Esophagus squamous epithelium (tissue), 5 donors: ENCODE measurements around the gene TATDN2. TPM values are rescaled to one million over a fixed set of nuclear protein-coding genes. Genes with fewer than 3 reads are reported as not detected.

Experiments used
- DNase-seq: peaks from one replicate; lab custom pipeline; 2025; lab: John Stamatoyannopoulos, UW
- H3K27ac ChIP-seq, 4 donors: fragments of 200-600 bp; sonication (generic); one replicate each; pipeline ENCODE4 v1.5.1; 2016 to 2019; ENCODE audit warnings: mild to moderate bottlenecking in 1 of 4
- H3K27me3 ChIP-seq, 4 donors: fragments of 200-600 bp; sonication (generic); 1 replicate in 3 of 4; 2 replicates in 1 of 4; pipeline versions ENCODE4 v1.5.1 to v1.6.0; 2017 to 2021; ENCODE audit warnings: antibody characterized with exemption in 1 of 4
- H3K36me3 ChIP-seq, 3 donors: fragments of 200-600 bp; sonication (generic); one replicate each; pipeline ENCODE4 v1.5.1; 2016 to 2019
- H3K4me1 ChIP-seq, 3 donors: fragments of 200-600 bp; sonication (generic); one replicate each; pipeline ENCODE4 v1.5.1; 2017 to 2019
- H3K4me3 ChIP-seq, 4 donors: fragments of 200-600 bp; sonication (generic); 1 replicate in 3 of 4; 2 replicates in 1 of 4; pipeline ENCODE4 v1.5.1; 2016 to 2019; ENCODE audit warnings: mild to moderate bottlenecking in 2 of 4, moderate library complexity in 1 of 4
- H3K9me3 ChIP-seq, 3 donors: fragments of 200-600 bp; sonication (generic); one replicate each; pipeline ENCODE4 v1.5.1; 2016 to 2019
- CTCF ChIP-seq, 6 experiments: fragments of 450-650 bp in 4 of 6; fragments of 200-600 bp in 2 of 6; sonication (generic) in 2 of 6; IDR thresholded peaks; one replicate each; pipeline ENCODE4 v1.5.1; 2016 to 2019; ENCODE audit warnings: antibody characterized with exemption in 6 of 6, mild to moderate bottlenecking in 4 of 6, moderate library complexity in 4 of 6
- POLR2A ChIP-seq, 4 donors: fragments of 450-650 bp; IDR thresholded peaks; one replicate each; pipeline ENCODE4 v1.6.1; 2017; ENCODE audit warnings: antibody characterized with exemption in 4 of 4, mild to moderate bottlenecking in 4 of 4, moderate library complexity in 3 of 4
- WGBS, 2 donors: methylation state at CpG; one replicate each; pipeline ENCODE4 v1.1.5; 2018; 5-methylcytosine and 5-hydroxymethylcytosine counted together
- intact Hi-C: fragments of 100-400 bp; cut with DNase I; formaldehyde crosslinking; loops from one replicate; pipeline ENCODE4 v1.15.0; 2022
- total RNA-seq, 4 donors: library from RNA; depleted of rRNA; stranded (reverse); fragments of >200 nt; gene quantifications; one replicate each; pipeline ENCODE4 v1.1.0, GENCODE V29; 2016
- donor health status: DM: yes; HTN: yes; CAD: no.

The TATDN2 gene
- total RNA-seq, 4 donors from 2014 or later: 12.6 to 20.6 (median 17.1) TPM

GRCh38 chr3:10322352-10322710 is 74.1 kb downstream of the TATDN2 start:
- Histone ChIP-seq H3K9me3 (no peaks in the 10 kb centered on the region), H3K4me1 (peaks cover 7 to 36% (median 14%) of the 10 kb centered on the region in 3 donors), H3K27me3 (peaks cover 0 to 14% (median 0%) of the 10 kb centered on the region in 4 donors), H3K4me3 (no peak overlapping the region), H3K27ac (no peak overlapping the region), H3K36me3 (peaks cover 0 to 19% (median 10%) of the 10 kb centered on the region in 3 donors)
- no peak for DNase-seq
- TF ChIP-seq CTCF (IDR thresholded peaks at IDR 0.05): peak in 1 of 6 experiments; percentile 45
- no peak for TF ChIP-seq POLR2A (IDR thresholded peaks at IDR 0.05)
- intact Hi-C loops: no loop called here
- 67 to 70% methylated on average over 1 of the region's 1 CpG for WGBS, 2 donors

- no peak for DNase-seq
- Histone ChIP-seq H3K9me3 (no peaks in the 10 kb centered on the region), H3K27me3 (peaks cover 0 to 59% (median 0%) of the 10 kb centered on the region in 4 donors), H3K36me3 (no peaks in the 10 kb centered on the region), H3K4me1 (no peaks in the 10 kb centered on the region), H3K27ac (no peak overlapping the region), H3K4me3 (no peak overlapping the region)
- 51 to 65% methylated on average over 10 of the region's 10 CpGs for WGBS, 2 donors
- intact Hi-C loops: no loop called here
- no peak for TF ChIP-seq POLR2A (IDR thresholded peaks at IDR 0.05)
- no peak for TF ChIP-seq CTCF (IDR thresholded peaks at IDR 0.05)
Observed at GRCh38 chr3:10327592-10327991, 79.3 kb downstream of the TATDN2 start.

GRCh38 chr3:10328460-10329071 is 80.3 kb downstream of the TATDN2 start:
- H3K9me3 ChIP-seq: no peaks in the 10 kb centered on the region
- H3K27me3 ChIP-seq: peaks cover 0 to 67% (median 0%) of the 10 kb centered on the region in 4 donors
- 43 to 60% methylated on average over 17 to 28 of the region's 31 CpGs for WGBS, 2 donors
- DNase-seq: no peak
- H3K36me3 ChIP-seq: no peaks in the 10 kb centered on the region
- intact Hi-C loops: no loop called here
- no peak overlapping the region for H3K4me3 ChIP-seq
- TF ChIP-seq CTCF (IDR thresholded peaks at IDR 0.05): no peak
- no peak for TF ChIP-seq POLR2A (IDR thresholded peaks at IDR 0.05)
- H3K27ac ChIP-seq: no peak overlapping the region
- H3K4me1 ChIP-seq: no peaks in the 10 kb centered on the region

- 70 to 76% methylated on average over 11 to 14 of the region's 14 CpGs for WGBS, 2 donors
Observed at GRCh38 chr3:10329495-10330015, 81.3 kb downstream of the TATDN2 start.

More at GRCh38 chr3:10329495-10330015, 81.3 kb downstream of the TATDN2 start:
- TF ChIP-seq POLR2A (IDR thresholded peaks at IDR 0.05): no peak
- no peak for TF ChIP-seq CTCF (IDR thresholded peaks at IDR 0.05)
- Histone ChIP-seq H3K27ac (no peak overlapping the region), H3K36me3 (no peaks in the 10 kb centered on the region), H3K4me3 (no peak overlapping the region), H3K27me3 (peaks cover 0 to 74% (median 0%) of the 10 kb centered on the region in 4 donors), H3K4me1 (no peaks in the 10 kb centered on the region), H3K9me3 (no peaks in the 10 kb centered on the region)
- no peak for DNase-seq
- intact Hi-C loops: no loop called here
